Prostate gland (tissue), 2 donors: ENCODE results near the gene TSHZ2. TPM values are rescaled to one million over a fixed set of nuclear protein-coding genes. Genes with fewer than 3 reads are reported as not detected.

Experiments
- DNase-seq: peaks from one replicate; pipeline ENCODE4 v3.0.0-alpha.2; 2019; ENCODE audit warnings: low spot score
- H3K27ac ChIP-seq, 2 donors: fragments of 200-600 bp; sonication (generic); 2 replicates each; pipeline ENCODE4 v1.5.1; 2017 to 2019
- H3K27me3 ChIP-seq: fragments of 200-600 bp; sonication (generic); replicated peaks from 2 replicates; pipeline ENCODE4 v1.5.1; 2019; ENCODE audit not compliant: insufficient read depth
- H3K36me3 ChIP-seq, 2 donors: fragments of 200-600 bp; sonication (generic); 1 replicate in 1 of 2; 2 replicates in 1 of 2; pipeline versions ENCODE4 v1.5.1 to v1.8.1; 2017 to 2019
- H3K4me1 ChIP-seq: fragments of 200-600 bp; sonication (generic); replicated peaks from 2 replicates; pipeline ENCODE4 v1.5.1; 2019
- H3K4me3 ChIP-seq, 2 donors: fragments of 200-600 bp; sonication (generic); 2 replicates each; pipeline ENCODE4 v1.5.1; 2017 to 2019
- H3K9me3 ChIP-seq: fragments of 200-600 bp; sonication (generic); 2 replicates; pipeline ENCODE4 v1.5.1; 2017
- CTCF ChIP-seq, 4 experiments: fragments of 200-600 bp in 2 of 4; fragments of 450-650 bp in 2 of 4; sonication (generic) in 2 of 4; IDR thresholded peaks; 1 replicate in 3 of 4; 2 replicates in 1 of 4; pipeline ENCODE4 v1.5.1; 2016 to 2019; ENCODE audit warnings: antibody characterized with exemption in 4 of 4, mild to moderate bottlenecking in 2 of 4, moderate library complexity in 2 of 4
- POLR2A ChIP-seq: fragments of 450-650 bp; IDR thresholded peaks from one replicate; pipeline ENCODE4 v1.6.1; 2016; ENCODE audit warnings: antibody characterized with exemption, mild to moderate bottlenecking
- POLR2AphosphoS5 ChIP-seq: sonication (generic); formaldehyde crosslinking; IDR thresholded peaks from one replicate; pipeline ENCODE4 v1.6.1; 2017; ENCODE audit warnings: antibody characterized with exemption
- WGBS: methylation state at CpG from one replicate; pipeline ENCODE4 v1.1.5; 2018; 5-methylcytosine and 5-hydroxymethylcytosine counted together
- intact Hi-C: fragments of 100-400 bp; cut with DNase I; formaldehyde crosslinking; loops from one replicate; pipeline ENCODE4 v1.14.2; 2022
- total RNA-seq, 2 donors: library from RNA; depleted of rRNA; stranded (reverse); fragments of >200 nt; gene quantifications; one replicate each; pipeline ENCODE4 v1.1.0, GENCODE V29; 2016

The TSHZ2 gene
- total RNA-seq, 2 donors from 2014 or later = 9.8 to 35.1 TPM

GRCh38 chr20:53002786-53003185 is 30.6 kb downstream of the TSHZ2 start:
- H3K27ac ChIP-seq = no peak overlapping the region
- H3K27me3 ChIP-seq = no peaks in the 10 kb centered on the region
- TF ChIP-seq POLR2AphosphoS5 (no peak), POLR2A (no peak), CTCF (IDR thresholded peaks at IDR 0.05) (no peak)
- H3K4me3 ChIP-seq = no peak overlapping the region
- H3K9me3 ChIP-seq = no peaks in the 10 kb centered on the region
- WGBS = 86% methylated on average over 5 of the region's 5 CpGs
- intact Hi-C loops = no loop called here
- H3K4me1 ChIP-seq = no peaks in the 10 kb centered on the region
- no peak for DNase-seq
- no peaks in the 10 kb centered on the region for H3K36me3 ChIP-seq

DNA sequence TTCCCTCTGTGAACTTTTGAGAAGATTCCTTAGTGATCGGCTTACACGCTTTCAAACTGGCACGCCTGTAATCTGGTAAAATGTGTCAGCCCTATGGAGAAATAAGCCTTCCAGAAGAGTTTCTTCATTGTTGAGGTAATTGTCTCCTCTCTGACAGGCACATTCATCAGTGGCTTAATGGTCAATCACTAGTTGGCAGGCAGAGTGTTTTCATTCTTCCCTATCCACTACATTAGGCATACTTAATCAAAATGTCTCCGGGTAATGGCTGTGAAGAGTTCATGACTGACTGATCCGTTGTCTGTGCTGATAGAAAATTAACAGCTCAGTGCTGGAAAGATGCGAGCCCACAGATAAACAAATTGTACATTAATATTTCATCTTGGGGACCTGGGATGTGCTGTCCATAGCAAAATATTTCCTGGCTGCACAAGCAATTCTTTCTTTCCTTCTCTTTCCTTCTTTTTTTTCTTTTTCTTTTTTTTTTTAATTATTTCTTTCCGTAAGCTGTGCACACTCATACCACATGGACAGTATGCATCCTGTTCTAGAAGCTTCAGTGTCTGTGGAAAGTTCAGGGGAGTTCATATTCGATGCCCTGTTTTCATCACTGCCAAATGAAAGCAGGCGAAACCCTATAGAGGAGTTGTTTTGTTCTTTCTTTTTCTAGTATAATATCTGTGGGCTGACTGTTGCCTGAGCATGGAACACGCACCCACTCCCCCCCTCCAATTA is 31.4 kb downstream of the TSHZ2 start:
- intact Hi-C loops = no loop called here
- H3K9me3 ChIP-seq = no peaks in the 10 kb centered on the region
- no peak for DNase-seq
- no peaks in the 10 kb centered on the region for H3K27me3 ChIP-seq
- H3K4me3 ChIP-seq = no peak overlapping the region
- TF ChIP-seq CTCF (IDR thresholded peaks at IDR 0.05) (no peak), POLR2A (no peak), POLR2AphosphoS5 (no peak)
- no peaks in the 10 kb centered on the region for H3K36me3 ChIP-seq
- H3K27ac ChIP-seq = no peak overlapping the region
- no peaks in the 10 kb centered on the region for H3K4me1 ChIP-seq
- 81% methylated on average over 10 of the region's 10 CpGs for WGBS

- Histone ChIP-seq H3K36me3 (no peaks in the 10 kb centered on the region), H3K4me1 (no peaks in the 10 kb centered on the region), H3K27me3 (no peaks in the 10 kb centered on the region), H3K27ac (no peak overlapping the region), H3K9me3 (no peaks in the 10 kb centered on the region), H3K4me3 (no peak overlapping the region)
- TF ChIP-seq POLR2AphosphoS5 (no peak), CTCF (IDR thresholded peaks at IDR 0.05) (no peak), POLR2A (no peak)
- DNase-seq = no peak
- intact Hi-C loops = no loop called here
- 90% methylated on average over 9 of the region's 9 CpGs for WGBS
Observed at GRCh38 chr20:53004267-53004813, 32.2 kb downstream of the TSHZ2 start.

DNA sequence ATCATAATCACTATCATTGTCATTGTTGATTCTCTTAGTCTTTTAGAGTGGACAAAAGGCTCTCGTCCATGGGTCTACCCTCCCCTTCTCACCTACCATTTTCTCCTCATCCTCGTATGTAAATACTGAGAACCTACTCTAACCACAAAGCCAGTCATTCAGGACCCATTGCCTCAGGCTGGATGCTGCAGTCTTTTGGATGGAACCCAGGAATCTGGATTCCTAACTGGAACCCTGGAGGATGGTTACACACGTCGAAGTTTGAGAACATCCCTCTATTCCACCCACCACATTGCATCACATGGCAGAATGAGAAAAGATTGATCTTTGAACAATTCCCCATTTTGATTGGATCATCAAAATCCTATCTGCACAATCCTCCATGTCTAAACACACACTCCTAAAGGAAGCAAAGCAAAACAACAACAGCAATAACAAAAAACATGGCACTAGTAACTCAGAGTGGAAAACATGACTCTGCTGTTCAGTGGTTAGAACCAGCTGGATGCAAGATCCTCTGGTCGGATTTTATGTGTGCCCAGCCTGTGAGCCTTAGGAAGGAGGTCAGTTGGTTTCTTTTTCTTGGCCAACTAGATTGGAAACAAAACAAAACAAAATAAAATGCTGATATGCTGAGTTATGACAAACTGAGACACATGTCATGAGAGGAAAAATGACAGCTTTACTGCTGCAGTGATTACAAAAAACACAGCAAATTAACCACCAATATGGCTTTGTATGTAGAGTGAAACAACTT is 38.0 kb downstream of the TSHZ2 start:
- Histone ChIP-seq H3K27ac (no peak overlapping the region), H3K27me3 (no peaks in the 10 kb centered on the region), H3K36me3 (no peaks in the 10 kb centered on the region), H3K4me1 (no peaks in the 10 kb centered on the region), H3K4me3 (no peak overlapping the region), H3K9me3 (no peaks in the 10 kb centered on the region)
- DNase-seq = no peak
- 83% methylated on average over 5 of the region's 5 CpGs for WGBS
- intact Hi-C loops = no loop called here
- TF ChIP-seq POLR2A (no peak), POLR2AphosphoS5 (no peak), CTCF (IDR thresholded peaks at IDR 0.05) (no peak)
